ENCODE results near the gene RPS19BP1.

DNA sequence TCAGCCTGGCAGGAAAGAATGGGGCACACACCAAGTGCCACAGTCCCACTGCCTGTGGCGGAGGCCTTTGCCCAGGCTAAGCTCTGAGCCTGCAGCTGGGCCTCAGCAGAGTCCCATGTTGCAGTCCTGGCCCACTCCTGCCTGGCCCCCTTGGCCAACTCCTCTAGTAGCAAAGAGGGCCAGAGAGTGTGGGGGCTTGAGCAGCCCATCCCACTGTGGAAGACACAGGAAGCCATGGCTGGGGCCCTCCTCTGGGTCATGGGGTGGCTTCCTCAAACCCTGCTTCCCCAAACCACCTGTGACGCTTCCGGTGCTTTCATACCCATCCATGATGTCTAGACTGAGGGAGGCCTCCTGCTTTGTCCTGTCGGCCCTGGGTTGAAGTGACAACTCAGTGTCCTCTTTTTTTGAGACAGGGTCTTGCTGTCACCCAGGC lies 5.8 kb downstream of the RPS19BP1 start:
- TF ChIP-seq, protein P1, sequence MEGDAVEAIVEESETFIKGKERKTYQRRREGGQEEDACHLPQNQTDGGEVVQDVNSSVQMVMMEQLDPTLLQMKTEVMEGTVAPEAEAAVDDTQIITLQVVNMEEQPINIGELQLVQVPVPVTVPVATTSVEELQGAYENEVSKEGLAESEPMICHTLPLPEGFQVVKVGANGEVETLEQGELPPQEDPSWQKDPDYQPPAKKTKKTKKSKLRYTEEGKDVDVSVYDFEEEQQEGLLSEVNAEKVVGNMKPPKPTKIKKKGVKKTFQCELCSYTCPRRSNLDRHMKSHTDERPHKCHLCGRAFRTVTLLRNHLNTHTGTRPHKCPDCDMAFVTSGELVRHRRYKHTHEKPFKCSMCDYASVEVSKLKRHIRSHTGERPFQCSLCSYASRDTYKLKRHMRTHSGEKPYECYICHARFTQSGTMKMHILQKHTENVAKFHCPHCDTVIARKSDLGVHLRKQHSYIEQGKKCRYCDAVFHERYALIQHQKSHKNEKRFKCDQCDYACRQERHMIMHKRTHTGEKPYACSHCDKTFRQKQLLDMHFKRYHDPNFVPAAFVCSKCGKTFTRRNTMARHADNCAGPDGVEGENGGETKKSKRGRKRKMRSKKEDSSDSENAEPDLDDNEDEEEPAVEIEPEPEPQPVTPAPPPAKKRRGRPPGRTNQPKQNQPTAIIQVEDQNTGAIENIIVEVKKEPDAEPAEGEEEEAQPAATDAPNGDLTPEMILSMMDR (IDR thresholded peaks at IDR 0.05): no peak
- TF ChIP-seq POLR2A (IDR thresholded peaks at IDR 0.05): no peak
